Caco-2 (cell line): ENCODE data around the gene RCSD1. TPM values are rescaled to one million over a fixed set of nuclear protein-coding genes. Genes with fewer than 3 reads are reported as not detected.

Experiments used
- BruUV-seq: library from RNA; stranded (reverse); fragments of 400-500 nt; replicated peaks from 2 replicates; lab custom pipeline; 2021; lab: Mats Ljungman, UMichigan
- CTCF ChIA-PET: fragments of 300-600 bp; sonication (Branson Sonifier 250); formaldehyde crosslinking; loops from one replicate; lab custom pipeline; 2022; ENCODE audit warnings: antibody characterized with exemption; lab: Charles Lee
- POLR2A ChIA-PET: fragments of 300-600 bp; sonication (Branson Sonifier 250); formaldehyde crosslinking; loops from one replicate; lab custom pipeline; 2022; ENCODE audit warnings: antibody characterized with exemption; lab: Charles Lee
- DNase-seq, 2 experiments: peaks; one replicate each; pipeline versions ENCODE4 v3.0.0 to v3.0.0-alpha.2; 2020 to 2022
- H3K27me3 ChIP-seq: replicated peaks from 2 replicates; pipeline ENCODE4 v1.6.0; 2011; ENCODE audit warnings: low read length; ENCODE audit not compliant: control insufficient read depth, insufficient read depth
- H3K36me3 ChIP-seq: 2 replicates; pipeline ENCODE4 v1.5.1; 2011; ENCODE audit warnings: low read length; ENCODE audit not compliant: control insufficient read depth, insufficient read depth
- H3K4me1 ChIP-seq: fragments of 250-450 bp; sonication (Bioruptor Pico); 2 replicates; pipeline ENCODE4 v1.5.1; 2020; ENCODE audit warnings: mild to moderate bottlenecking
- H3K4me3 ChIP-seq: 2 replicates; pipeline ENCODE4 v1.5.1; 2011; ENCODE audit warnings: low read depth, mild to moderate bottlenecking, control low read depth, low read length
- H3K9me3 ChIP-seq: fragments of 250-450 bp; sonication (Bioruptor Pico); 2 replicates; pipeline ENCODE4 v1.5.1; 2020; ENCODE audit warnings: mild to moderate bottlenecking, moderate library complexity
- H3K27ac Mint-ChIP-seq: one replicate; pipeline ENCODE4 v1.8.0; 2022; ENCODE audit warnings: mixed read lengths; ENCODE audit not compliant: unreplicated experiment
- H3K27me3 Mint-ChIP-seq: one replicate; pipeline ENCODE4 v1.8.0; 2022; ENCODE audit warnings: mixed read lengths; ENCODE audit not compliant: insufficient read depth, unreplicated experiment
- H3K36me3 Mint-ChIP-seq: one replicate; pipeline ENCODE4 v1.8.0; 2022; ENCODE audit warnings: mild to moderate bottlenecking, mixed read lengths; ENCODE audit not compliant: insufficient read depth, unreplicated experiment
- H3K4me1 Mint-ChIP-seq: one replicate; pipeline ENCODE4 v1.8.0; 2022; ENCODE audit warnings: low read depth, mixed read lengths; ENCODE audit not compliant: unreplicated experiment
- H3K4me3 Mint-ChIP-seq: one replicate; pipeline ENCODE4 v1.8.0; 2022; ENCODE audit warnings: mild to moderate bottlenecking, moderate library complexity, mixed read lengths; ENCODE audit not compliant: unreplicated experiment
- H3K9me3 Mint-ChIP-seq: one replicate; pipeline ENCODE4 v1.8.0; 2022; ENCODE audit warnings: mixed read lengths; ENCODE audit not compliant: unreplicated experiment
- intact Hi-C: fragments of 100-400 bp; cut with micrococcal nuclease; formaldehyde crosslinking; loops from one replicate; pipeline ENCODE4 v1.10.0; 2022; ENCODE audit not compliant: unreplicated experiment
- total RNA-seq: library from RNA; stranded (reverse); gene quantifications from 2 replicates; pipeline ENCODE4 v1.2.3, GENCODE V29; 2022
- TF ChIP-seq, protein P1 (sequence below), 2 experiments: fragments of 200-600 bp in 1 of 2; IDR thresholded peaks; 1 replicate in 1 of 2; 2 replicates in 1 of 2; pipeline versions ENCODE4 v1.5.1 to v1.8.0; 2011 to 2022; ENCODE audit warnings: antibody characterized with exemption in 1 of 2, control low read depth in 1 of 2, inconsistent platforms in 1 of 2, low read depth in 1 of 2, low read length in 1 of 2, mild to moderate bottlenecking in 1 of 2, moderate library complexity in 1 of 2; ENCODE audit not compliant: insufficient read depth in 1 of 2, severe bottlenecking in 1 of 2, unreplicated experiment in 1 of 2

RCSD1 gene
- total RNA-seq, 1 experiment from 2014 or later, result not detected

DNA sequence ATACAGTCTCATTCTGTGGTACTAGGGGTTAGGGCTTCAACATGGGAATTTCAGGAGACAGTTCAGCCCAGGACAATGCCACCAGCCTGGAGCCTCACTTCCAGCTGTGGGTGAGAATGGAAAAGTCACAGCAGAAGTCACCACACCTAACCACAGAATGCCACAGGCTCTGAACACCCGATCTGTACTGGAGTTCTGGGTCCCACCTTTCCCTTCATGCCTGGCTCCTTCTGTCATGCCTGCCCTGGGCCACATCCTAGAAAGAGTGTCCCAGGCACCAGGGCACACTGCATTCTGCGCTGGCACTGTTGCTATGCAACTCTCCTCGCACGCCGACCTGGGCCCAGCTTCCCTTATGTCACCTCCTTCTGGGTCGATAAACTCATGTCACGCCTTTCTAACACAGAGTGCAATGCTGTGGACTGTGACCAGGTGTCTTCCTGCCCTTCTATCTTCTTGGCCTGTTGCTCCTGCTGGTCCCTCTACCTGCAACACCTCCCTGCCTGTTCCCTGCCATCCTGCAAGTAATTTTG lies 21.2 kb downstream of the RCSD1 start:
- Mint-ChIP-seq H3K27me3 (no peaks in the 10 kb centered on the region), H3K4me1 (no peaks in the 10 kb centered on the region), H3K4me3 (no peak overlapping the region), H3K9me3 (no peaks in the 10 kb centered on the region), H3K36me3 (no peaks in the 10 kb centered on the region), H3K27ac (no peak overlapping the region)
- ChIA-PET CTCF (no interaction called here), POLR2A (no interaction called here)
- no peaks in the 10 kb centered on the region for H3K9me3 ChIP-seq
- intact Hi-C loops, result no loop called here
- no peaks in the 10 kb centered on the region for H3K27me3 ChIP-seq
- no peaks in the 10 kb centered on the region for H3K36me3 ChIP-seq
- no peak overlapping the region for H3K4me3 ChIP-seq
- no peaks in the 10 kb centered on the region for H3K4me1 ChIP-seq
- DNase-seq, result no peak
- no TSS peak for BruUV-seq
- TF ChIP-seq, protein P1, sequence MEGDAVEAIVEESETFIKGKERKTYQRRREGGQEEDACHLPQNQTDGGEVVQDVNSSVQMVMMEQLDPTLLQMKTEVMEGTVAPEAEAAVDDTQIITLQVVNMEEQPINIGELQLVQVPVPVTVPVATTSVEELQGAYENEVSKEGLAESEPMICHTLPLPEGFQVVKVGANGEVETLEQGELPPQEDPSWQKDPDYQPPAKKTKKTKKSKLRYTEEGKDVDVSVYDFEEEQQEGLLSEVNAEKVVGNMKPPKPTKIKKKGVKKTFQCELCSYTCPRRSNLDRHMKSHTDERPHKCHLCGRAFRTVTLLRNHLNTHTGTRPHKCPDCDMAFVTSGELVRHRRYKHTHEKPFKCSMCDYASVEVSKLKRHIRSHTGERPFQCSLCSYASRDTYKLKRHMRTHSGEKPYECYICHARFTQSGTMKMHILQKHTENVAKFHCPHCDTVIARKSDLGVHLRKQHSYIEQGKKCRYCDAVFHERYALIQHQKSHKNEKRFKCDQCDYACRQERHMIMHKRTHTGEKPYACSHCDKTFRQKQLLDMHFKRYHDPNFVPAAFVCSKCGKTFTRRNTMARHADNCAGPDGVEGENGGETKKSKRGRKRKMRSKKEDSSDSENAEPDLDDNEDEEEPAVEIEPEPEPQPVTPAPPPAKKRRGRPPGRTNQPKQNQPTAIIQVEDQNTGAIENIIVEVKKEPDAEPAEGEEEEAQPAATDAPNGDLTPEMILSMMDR (IDR thresholded peaks at IDR 0.05; ENCODE audit: insufficient read depth in 1 of 2, low read depth in 1 of 2, low read length in 1 of 2, severe bottlenecking in 1 of 2, unreplicated experiment in 1 of 2), result no peak

DNA sequence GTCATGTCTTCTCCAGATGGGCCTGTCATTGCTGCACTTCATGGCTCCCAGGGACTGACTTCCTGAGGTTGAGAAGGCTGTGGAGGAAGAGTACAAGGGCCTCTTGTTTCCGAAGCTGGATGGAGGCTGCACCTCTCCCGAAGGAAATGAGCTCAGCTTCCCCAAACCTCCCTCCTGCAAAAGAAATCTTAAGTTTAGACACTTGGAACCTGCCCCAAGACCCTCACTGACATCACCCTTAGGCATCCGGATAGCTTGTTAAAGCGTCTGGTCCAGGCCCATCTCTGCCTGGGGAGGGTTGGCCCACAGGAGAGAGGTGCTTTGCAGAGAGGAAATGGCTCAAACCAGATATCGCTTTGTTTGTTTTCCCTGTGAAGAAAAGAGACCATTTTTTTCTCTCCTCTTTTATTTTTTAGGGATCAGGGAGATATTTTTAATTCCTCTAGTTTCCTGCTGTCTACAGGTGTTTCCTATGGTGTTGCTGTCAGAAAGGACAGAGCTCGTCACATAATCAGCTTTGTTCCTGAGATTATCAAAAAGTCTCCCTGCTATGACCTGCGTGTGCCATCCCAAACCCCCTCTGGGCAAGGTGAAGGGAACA lies 25.0 kb downstream of the RCSD1 start:
- Histone ChIP-seq H3K4me1 (peaks cover 5% of the 10 kb centered on the region; the same call in 1 of the 2 replicates), H3K27me3 (no peaks in the 10 kb centered on the region), H3K9me3 (no peaks in the 10 kb centered on the region), H3K36me3 (no peaks in the 10 kb centered on the region), H3K4me3 (no peak overlapping the region)
- ChIA-PET CTCF (no interaction called here), POLR2A (no interaction called here)
- no peak overlapping the region for H3K4me3 Mint-ChIP-seq
- TF ChIP-seq, protein P1 (IDR thresholded peaks at IDR 0.05; ENCODE audit: insufficient read depth in 1 of 2, low read depth in 1 of 2, low read length in 1 of 2, severe bottlenecking in 1 of 2, unreplicated experiment in 1 of 2), result no peak
- H3K4me1 Mint-ChIP-seq, result peaks cover 7% of the 10 kb centered on the region
- no TSS peak for BruUV-seq
- H3K9me3 Mint-ChIP-seq, result no peaks in the 10 kb centered on the region
- H3K36me3 Mint-ChIP-seq, result no peaks in the 10 kb centered on the region
- H3K27ac Mint-ChIP-seq, result no peak overlapping the region
- intact Hi-C loops, result no loop called here
- no peak for DNase-seq
- H3K27me3 Mint-ChIP-seq, result peaks cover 3% of the 10 kb centered on the region

DNA sequence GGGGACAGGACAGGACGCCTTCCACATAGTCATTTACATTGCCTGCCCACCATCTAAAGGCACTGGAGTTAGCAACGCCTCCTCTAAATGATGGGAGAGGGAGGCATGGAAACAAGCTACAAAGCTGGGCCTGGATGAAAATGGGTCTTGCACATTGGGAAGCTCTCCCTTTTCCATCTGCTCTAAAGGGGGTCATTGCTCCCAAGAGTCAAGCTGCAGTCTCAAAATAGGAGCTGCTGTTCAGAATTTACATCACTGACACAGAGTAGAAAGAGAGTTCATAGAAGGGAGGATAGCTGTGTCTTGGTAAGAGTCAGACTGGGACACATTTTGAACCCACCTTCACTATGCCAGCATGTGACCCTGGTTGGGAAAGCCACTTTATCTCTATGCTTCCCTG lies 26.6 kb downstream of the RCSD1 start:
- Histone ChIP-seq H3K4me3 (no peak overlapping the region), H3K27me3 (no peaks in the 10 kb centered on the region), H3K36me3 (no peaks in the 10 kb centered on the region), H3K9me3 (no peaks in the 10 kb centered on the region), H3K4me1 (peaks cover 5% of the 10 kb centered on the region; the same call in 1 of the 2 replicates)
- Mint-ChIP-seq H3K27ac (no peak overlapping the region), H3K4me1 (peaks cover 7% of the 10 kb centered on the region), H3K9me3 (no peaks in the 10 kb centered on the region), H3K4me3 (no peak overlapping the region), H3K27me3 (peaks cover 3% of the 10 kb centered on the region), H3K36me3 (no peaks in the 10 kb centered on the region)
- intact Hi-C loops, result no loop called here
- no peak for DNase-seq
- ChIA-PET POLR2A (no interaction called here), CTCF (no interaction called here)
- no TSS peak for BruUV-seq
- TF ChIP-seq, protein P1 (IDR thresholded peaks at IDR 0.05; ENCODE audit: insufficient read depth in 1 of 2, low read depth in 1 of 2, low read length in 1 of 2, severe bottlenecking in 1 of 2, unreplicated experiment in 1 of 2), result no peak
